Parathyroid adenoma (tissue), 2 donors: ENCODE measurements around the gene GNB1.
A peak's percentile ranks its signal among the peaks of the same experiment; 100 is the strongest.
"Not testable (repeated sequence)": the region's sequence is repeated elsewhere in the genome, so short reads cannot be mapped to it uniquely, and the experiment has no call there.

Experiments
- H2AFZ ChIP-seq: fragments of 300-600 bp; sonication (generic); one replicate; pipeline ENCODE4 v1.7.0; 2017; ENCODE audit warnings: antibody characterized with exemption, mild to moderate bottlenecking
- H3K27ac ChIP-seq: fragments of 300-600 bp; sonication (generic); one replicate; pipeline ENCODE4 v1.7.0; 2017
- H3K27me3 ChIP-seq: fragments of 300-600 bp; sonication (generic); one replicate; pipeline ENCODE4 v1.7.0; 2017; ENCODE audit warnings: low read length; ENCODE audit not compliant: control insufficient read depth, insufficient read depth
- H3K36me3 ChIP-seq: fragments of 300-600 bp; sonication (generic); one replicate; pipeline ENCODE4 v1.7.0; 2017; ENCODE audit warnings: low read length; ENCODE audit not compliant: control insufficient read depth, insufficient read depth
- H3K4me1 ChIP-seq: fragments of 300-600 bp; sonication (generic); one replicate; pipeline ENCODE4 v1.7.0; 2017; ENCODE audit warnings: control low read depth
- H3K4me2 ChIP-seq: fragments of 300-600 bp; sonication (generic); one replicate; pipeline ENCODE4 v1.7.0; 2017; ENCODE audit warnings: low read length
- H3K4me3 ChIP-seq: fragments of 300-600 bp; sonication (generic); one replicate; pipeline ENCODE4 v1.7.0; 2017; ENCODE audit warnings: low read depth, low read length
- H3K79me2 ChIP-seq: fragments of 300-600 bp; sonication (generic); one replicate; pipeline ENCODE4 v1.7.0; 2017; ENCODE audit warnings: control low read depth
- H3K9ac ChIP-seq: fragments of 300-600 bp; sonication (generic); one replicate; pipeline ENCODE4 v1.7.0; 2017; ENCODE audit warnings: mild to moderate bottlenecking
- H3K9me3 ChIP-seq: fragments of 300-600 bp; sonication (generic); one replicate; pipeline ENCODE4 v1.7.0; 2017; ENCODE audit warnings: low read length; ENCODE audit not compliant: control insufficient read depth
- CTCF ChIP-seq: fragments of 300-600 bp; sonication (generic); IDR thresholded peaks from one replicate; pipeline ENCODE4 v1.7.0; 2017; ENCODE audit warnings: antibody characterized with exemption, mild to moderate bottlenecking
- donor health status: primary hyperparathyroidism.

GNB1 gene

GRCh38 chr1:1861339-1861730 lies 29.6 kb downstream of the GNB1 start:
- Histone ChIP-seq H3K27me3 (no peaks in the 10 kb centered on the region), H3K36me3 (no peaks in the 10 kb centered on the region), H3K9me3 (no peaks in the 10 kb centered on the region), H3K27ac (no peak overlapping the region), H3K79me2 (peaks cover 31% of the 10 kb centered on the region), H3K4me2 (no peak overlapping the region), H2AFZ (no peak overlapping the region), H3K4me3 (no peak overlapping the region), H3K4me1 (peaks cover 4% of the 10 kb centered on the region), H3K9ac (no peak overlapping the region)
- no peak for TF ChIP-seq CTCF

GRCh38 chr1:1859970-1860697 lies 30.8 kb downstream of the GNB1 start:
- not testable (repeated sequence) for H3K27ac ChIP-seq, H3K4me3 ChIP-seq

GRCh38 chr1:1858382-1859086 lies 32.4 kb downstream of the GNB1 start:
- Histone ChIP-seq H3K9me3 (no peaks in the 10 kb centered on the region), H3K4me1 (peaks cover 4% of the 10 kb centered on the region), H2AFZ (no peak overlapping the region), H3K4me2 (peak overlapping the region; percentile 36), H3K79me2 (peaks cover 37% of the 10 kb centered on the region), H3K9ac (no peak overlapping the region), H3K27ac (peak overlapping the region; percentile 57), H3K4me3 (peak overlapping the region; percentile 2), H3K36me3 (no peaks in the 10 kb centered on the region), H3K27me3 (no peaks in the 10 kb centered on the region)
- TF ChIP-seq CTCF, result peak; percentile 17

More at GRCh38 chr1:1859970-1860697, 30.8 kb downstream of the GNB1 start:
- H3K9ac ChIP-seq, H3K4me2 ChIP-seq, H3K36me3 ChIP-seq, H3K9me3 ChIP-seq, H3K27me3 ChIP-seq, H3K4me1 ChIP-seq, H2AFZ ChIP-seq: not testable (repeated sequence)
- H3K79me2 ChIP-seq, result peaks cover 28% of the 10 kb centered on the region

GRCh38 chr1:1857096-1857703 lies 33.7 kb downstream of the GNB1 start:
- H3K27me3 ChIP-seq, result no peaks in the 10 kb centered on the region
- H3K79me2 ChIP-seq, result peaks cover 39% of the 10 kb centered on the region
- no peak overlapping the region for H3K4me2 ChIP-seq
- no peak overlapping the region for H3K4me3 ChIP-seq
- no peak overlapping the region for H3K27ac ChIP-seq
- TF ChIP-seq CTCF, result no peak
- no peaks in the 10 kb centered on the region for H3K36me3 ChIP-seq
- peaks cover 4% of the 10 kb centered on the region for H3K4me1 ChIP-seq
- H3K9ac ChIP-seq, result no peak overlapping the region
- no peak overlapping the region for H2AFZ ChIP-seq
- H3K9me3 ChIP-seq, result no peaks in the 10 kb centered on the region

GRCh38 chr1:1856161-1856560 lies 34.7 kb downstream of the GNB1 start:
- not testable (repeated sequence) for H3K4me2 ChIP-seq, H3K27ac ChIP-seq, H3K4me3 ChIP-seq, H3K36me3 ChIP-seq, H3K9ac ChIP-seq, H3K27me3 ChIP-seq, H2AFZ ChIP-seq, H3K4me1 ChIP-seq, H3K9me3 ChIP-seq
- H3K79me2 ChIP-seq, result peaks cover 39% of the 10 kb centered on the region
